ENCODE measurements around the gene RALGPS2.

Gene RALGPS2

GRCh38 chr1:178821134-178821866 lies 96.3 kb downstream of the RALGPS2 start:
- no peak for ATAC-seq

GRCh38 chr1:178825167-178825566 lies 100.1 kb downstream of the RALGPS2 start:
- no peak for ATAC-seq
- TF ChIP-seq PATZ1 (CRISPR knock-in tag; IDR thresholded peaks at IDR 0.05; ENCODE audit: borderline replicate concordance) (no peak), SNAI2 (CRISPR knock-in tag; IDR thresholded peaks at IDR 0.05) (no peak)

More at GRCh38 chr1:178821134-178821866, 96.3 kb downstream of the RALGPS2 start:
- TF ChIP-seq RARB (CRISPR knock-in tag; IDR thresholded peaks at IDR 0.05) (no peak), ZC3H10 (CRISPR knock-in tag; IDR thresholded peaks at IDR 0.05) (no peak), ISL1 (CRISPR knock-in tag; IDR thresholded peaks at IDR 0.05) (no peak)

- ATAC-seq: no peak
- TF ChIP-seq ZFP3 (CRISPR knock-in tag; IDR thresholded peaks at IDR 0.05) (no peak), CREB5 (CRISPR knock-in tag; IDR thresholded peaks at IDR 0.05; ENCODE audit: low read depth) (no peak), ZC3H10 (CRISPR knock-in tag; IDR thresholded peaks at IDR 0.05) (no peak), RARB (CRISPR knock-in tag; IDR thresholded peaks at IDR 0.05) (no peak), CSDC2 (CRISPR knock-in tag; IDR thresholded peaks at IDR 0.05) (no peak), GLIS3 (CRISPR knock-in tag; IDR thresholded peaks at IDR 0.05) (no peak), ZNF8 (CRISPR knock-in tag; IDR thresholded peaks at IDR 0.05) (no peak), ZNF565 (CRISPR knock-in tag; conservative IDR thresholded peaks at IDR 0.05; ENCODE audit: low read depth) (no peak)
Observed at GRCh38 chr1:178844436-178844835, 119.4 kb downstream of the RALGPS2 start.

GRCh38 chr1:178846306-178846705 lies 121.3 kb downstream of the RALGPS2 start:
- no peak for ATAC-seq

More at GRCh38 chr1:178846306-178846705, 121.3 kb downstream of the RALGPS2 start:
- TF ChIP-seq ZNF70 (CRISPR knock-in tag; IDR thresholded peaks at IDR 0.05) (no peak), PPARA (CRISPR knock-in tag; IDR thresholded peaks at IDR 0.05; ENCODE audit: borderline replicate concordance) (no peak), ZNF8 (CRISPR knock-in tag; IDR thresholded peaks at IDR 0.05) (no peak), TOX (CRISPR knock-in tag; IDR thresholded peaks at IDR 0.05; ENCODE audit: borderline replicate concordance) (no peak), CSDC2 (CRISPR knock-in tag; IDR thresholded peaks at IDR 0.05) (no peak), OSR1 (CRISPR knock-in tag; IDR thresholded peaks at IDR 0.05) (no peak), ZFP3 (CRISPR knock-in tag; IDR thresholded peaks at IDR 0.05) (no peak), ZC3H10 (CRISPR knock-in tag; IDR thresholded peaks at IDR 0.05) (no peak), SNAI2 (CRISPR knock-in tag; IDR thresholded peaks at IDR 0.05) (no peak), ZNF565 (CRISPR knock-in tag; conservative IDR thresholded peaks at IDR 0.05; ENCODE audit: low read depth) (no peak), PATZ1 (CRISPR knock-in tag; IDR thresholded peaks at IDR 0.05; ENCODE audit: borderline replicate concordance) (no peak), ESRRG (CRISPR knock-in tag; IDR thresholded peaks at IDR 0.05) (no peak), ARNTL (CRISPR knock-in tag; IDR thresholded peaks at IDR 0.05; ENCODE audit: borderline replicate concordance, low read depth) (no peak), CSRNP3 (CRISPR knock-in tag; IDR thresholded peaks at IDR 0.05) (no peak), ZFP30 (CRISPR knock-in tag; IDR thresholded peaks at IDR 0.05) (no peak), ISL1 (CRISPR knock-in tag; IDR thresholded peaks at IDR 0.05) (no peak)
